IMR-90 (cell line): ENCODE data around the gene USP54. TPM values are rescaled to one million over a fixed set of nuclear protein-coding genes. Genes with fewer than 3 reads are reported as not detected.

ENCODE experiments used
- ATAC-seq: fragments of 200-7000 bp; cut with Tn5 transposase; 2 replicates; pipeline ENCODE4 v1.9.1; 2020; ENCODE audit warnings: low read depth, mild to moderate bottlenecking, moderate library complexity
- BruUV-seq: library from RNA; stranded (reverse); fragments of 400-500 nt; replicated peaks from 2 replicates; lab custom pipeline; 2021; lab: Mats Ljungman, UMichigan
- CTCF ChIA-PET: fragments of 300-600 bp; formaldehyde crosslinking; extraction: SDS; loops from one replicate; lab custom pipeline; 2021; ENCODE audit warnings: antibody characterized with exemption; lab: Yijun Ruan, JAX
- POLR2A ChIA-PET: fragments of 300-600 bp; sonication (Branson Sonifier 250); formaldehyde crosslinking; loops from one replicate; lab custom pipeline; 2022; ENCODE audit warnings: antibody characterized with exemption; ENCODE audit not compliant: unreplicated experiment; lab: Charles Lee
- DNase-seq: peaks from one replicate; pipeline ENCODE4 v3.0.0; 2013
- H2AFZ ChIP-seq: replicated peaks from 2 replicates; pipeline ENCODE3; 2013; ENCODE audit warnings: low read length, mild to moderate bottlenecking; ENCODE audit not compliant: poor library complexity
- H2AK5ac ChIP-seq: 2 replicates; pipeline ENCODE4 v1.6.1; 2013; ENCODE audit warnings: low read depth, low read length, inconsistent platforms
- H2AK9ac ChIP-seq: replicated peaks from 2 replicates; pipeline ENCODE3; 2013; ENCODE audit warnings: mild to moderate bottlenecking, low read depth, low read length, moderate library complexity; ENCODE audit not compliant: poor library complexity
- H2BK120ac ChIP-seq: 2 replicates; pipeline ENCODE4 v1.6.1; 2013; ENCODE audit warnings: low read depth, low read length, inconsistent platforms
- H2BK15ac ChIP-seq: 3 replicates; pipeline ENCODE4 v1.6.1; 2013; ENCODE audit warnings: low read depth, low read length, inconsistent platforms
- H2BK20ac ChIP-seq: 2 replicates; pipeline ENCODE4 v1.6.1; 2013; ENCODE audit warnings: low read depth, mild to moderate bottlenecking, inconsistent platforms, low read length, moderate library complexity
- H2BK5ac ChIP-seq: 2 replicates; pipeline ENCODE4 v1.6.1; 2013; ENCODE audit warnings: mild to moderate bottlenecking, low read depth, low read length, inconsistent platforms; ENCODE audit not compliant: poor library complexity, severe bottlenecking
- H3K14ac ChIP-seq: replicated peaks from 2 replicates; pipeline ENCODE4 v1.6.1; 2013; ENCODE audit warnings: low read depth, low read length, inconsistent platforms
- H3K18ac ChIP-seq: 2 replicates; pipeline ENCODE4 v1.6.1; 2013; ENCODE audit warnings: low read depth, low read length, control low read depth
- H3K23ac ChIP-seq: 2 replicates; pipeline ENCODE4 v1.6.1; 2013; ENCODE audit warnings: low read depth, low read length, inconsistent platforms
- H3K27ac ChIP-seq: 2 replicates; pipeline ENCODE4 v1.5.1; 2013; ENCODE audit warnings: mild to moderate bottlenecking, control low read depth, low read length; ENCODE audit not compliant: insufficient read depth
- H3K27me3 ChIP-seq: 2 replicates; pipeline ENCODE4 v1.6.1; 2013; ENCODE audit warnings: low read length; ENCODE audit not compliant: control insufficient read depth, insufficient read depth
- H3K36me3 ChIP-seq: 2 replicates; pipeline ENCODE4 v1.6.1; 2013; ENCODE audit warnings: low read length, mixed read lengths; ENCODE audit not compliant: control insufficient read depth, insufficient read depth
- H3K4ac ChIP-seq: 2 replicates; pipeline ENCODE4 v1.6.1; 2013; ENCODE audit warnings: low read depth, low read length, inconsistent platforms
- H3K4me1 ChIP-seq: 2 replicates; pipeline ENCODE4 v1.6.1; 2013; ENCODE audit warnings: low read length, mixed read lengths; ENCODE audit not compliant: control insufficient read depth, insufficient read depth
- H3K4me2 ChIP-seq: 2 replicates; pipeline ENCODE4 v1.6.1; 2013; ENCODE audit warnings: low read depth, mild to moderate bottlenecking, control low read depth, low read length, moderate library complexity
- H3K4me3 ChIP-seq: 2 replicates; pipeline ENCODE4 v1.5.1; 2013; ENCODE audit warnings: low read depth, mild to moderate bottlenecking, control low read depth, low read length, moderate library complexity; ENCODE audit not compliant: insufficient read depth
- H3K56ac ChIP-seq: 2 replicates; pipeline ENCODE4 v1.6.1; 2013; ENCODE audit warnings: low read length, inconsistent platforms; ENCODE audit not compliant: insufficient read depth; ENCODE audit errors: extremely low read depth
- H3K79me1 ChIP-seq, 2 experiments: 2 replicates each; pipeline ENCODE4 v1.6.1; 2013; ENCODE audit warnings: low read length in 2 of 2, inconsistent platforms in 1 of 2, low read depth in 1 of 2
- H3K9ac ChIP-seq: 2 replicates; pipeline ENCODE4 v1.6.1; 2013; ENCODE audit warnings: low read depth, low read length, control low read depth
- H3K9me1 ChIP-seq: 2 replicates; pipeline ENCODE4 v1.6.1; 2013; ENCODE audit warnings: low read length, inconsistent platforms; ENCODE audit not compliant: insufficient read depth
- H3K9me3 ChIP-seq: 2 replicates; pipeline ENCODE4 v1.6.1; 2013; ENCODE audit warnings: low read length; ENCODE audit not compliant: control insufficient read depth, insufficient read depth
- H4K20me1 ChIP-seq: 2 replicates; pipeline ENCODE4 v1.6.1; 2013; ENCODE audit warnings: low read length, inconsistent platforms; ENCODE audit not compliant: insufficient read depth
- H4K5ac ChIP-seq: 2 replicates; pipeline ENCODE4 v1.6.1; 2013; ENCODE audit warnings: mild to moderate bottlenecking, low read depth, low read length, control low read depth
- H4K8ac ChIP-seq, 2 experiments: 2 replicates each; pipeline ENCODE4 v1.6.1; 2013; ENCODE audit warnings: low read depth in 2 of 2, low read length in 2 of 2, control low read depth in 1 of 2, inconsistent platforms in 1 of 2
- H4K91ac ChIP-seq: 2 replicates; pipeline ENCODE4 v1.6.1; 2013; ENCODE audit warnings: low read depth, low read length, inconsistent platforms; ENCODE audit not compliant: insufficient read depth
- BHLHE40 ChIP-seq: fragments of 150-350 bp; IDR thresholded peaks from 2 replicates; pipeline ENCODE4 v1.6.1; 2016; ENCODE audit warnings: mild to moderate bottlenecking, low read depth, low read length
- CEBPB ChIP-seq: IDR thresholded peaks from 2 replicates; pipeline ENCODE4 v1.6.1; 2012; ENCODE audit warnings: low read depth, low read length, improper control_type of control experiment
- CTCF ChIP-seq: conservative IDR thresholded peaks from 2 replicates; pipeline ENCODE4 v1.5.1; 2012; ENCODE audit warnings: mild to moderate bottlenecking, low read depth, low read length, improper control_type of control experiment
- MAFK ChIP-seq: IDR thresholded peaks from 2 replicates; pipeline ENCODE4 v1.6.1; 2012; ENCODE audit warnings: low read depth, low read length, improper control_type of control experiment
- MXI1 ChIP-seq: IDR thresholded peaks from 2 replicates; pipeline ENCODE4 v1.6.1; 2012; ENCODE audit warnings: low read depth, mild to moderate bottlenecking, low read length, moderate library complexity, borderline replicate concordance
- NFE2L2 ChIP-seq: fragments of 150-350 bp; IDR thresholded peaks from 2 replicates; pipeline ENCODE4 v1.6.1; 2016; ENCODE audit warnings: low read depth, mild to moderate bottlenecking, low read length
- POLR2A ChIP-seq: IDR thresholded peaks from 2 replicates; pipeline ENCODE4 v1.6.1; 2012; ENCODE audit warnings: mild to moderate bottlenecking, low read depth, low read length
- RCOR1 ChIP-seq: IDR thresholded peaks from 2 replicates; pipeline ENCODE4 v1.6.1; 2012; ENCODE audit warnings: mild to moderate bottlenecking, low read length, improper control_type of control experiment; ENCODE audit not compliant: insufficient replicate concordance
- USF2 ChIP-seq: fragments of 150-350 bp; IDR thresholded peaks from 2 replicates; pipeline ENCODE4 v1.6.1; 2017; ENCODE audit warnings: mild to moderate bottlenecking, antibody characterized with exemption, low read length, low read depth
- WGBS, 2 experiments: methylation state at CpG; one replicate each; pipeline versions ENCODE4 v1.1.5 to v1.1.7; 2013; ENCODE audit warnings: missing lambda C conversion rate in 2 of 2; ENCODE audit not compliant: insufficient read length in 1 of 2; ENCODE audit errors: extremely low coverage in 2 of 2; 5-methylcytosine and 5-hydroxymethylcytosine counted together
- dilution Hi-C: fragments of 300-500 bp; cut with HindIII; formaldehyde crosslinking; loops from one replicate; pipeline ENCODE4 v1.14.3; 2018; ENCODE audit warnings: low sequenced_read_pairs; ENCODE audit not compliant: unreplicated experiment
- in situ Hi-C: fragments of 300-500 bp; cut with MboI; formaldehyde crosslinking; loops from 3 replicates; pipeline ENCODE4 v1.14.3; 2019; ENCODE audit warnings: low sequenced_read_pairs, inconsistent platforms, mixed read lengths
- intact Hi-C: fragments of 100-400 bp; cut with micrococcal nuclease; formaldehyde crosslinking; loops from 2 replicates; pipeline ENCODE4 v1.10.0; 2022
- polyA plus RNA-seq, 3 experiments: library from polyadenylated mRNA; depleted of rRNA; stranded (reverse); fragments of >200 nt; gene quantifications; 2 replicates each; pipeline ENCODE4 v1.2.3, GENCODE V29; 2012; ENCODE audit warnings: low replicate concordance in 1 of 3
- total RNA-seq: library from RNA; depleted of rRNA; stranded (reverse); fragments of >200 nt; gene quantifications from 2 replicates; pipeline ENCODE4 v1.2.3, GENCODE V29; 2012

The USP54 gene
- total and polyA plus RNA-seq, 2 of the 4 experiments (the other 2 are of a cell fraction): 4.0 to 7.9 TPM

- Histone ChIP-seq H3K4me2 (no peak overlapping the region), H3K4me1 (no peaks in the 10 kb centered on the region), H3K4ac (no peak overlapping the region), H4K91ac (no peak overlapping the region), H2BK20ac (no peak overlapping the region), H3K56ac (no peak overlapping the region), H3K79me1 (no peaks in the 10 kb centered on the region; a peak in 2 of 4 replicates), H2BK15ac (no peak overlapping the region), H3K9me1 (no peaks in the 10 kb centered on the region), H4K8ac (no peak overlapping the region), H2BK120ac (no peak overlapping the region), H3K9ac (no peak overlapping the region), H3K14ac (no peak overlapping the region), H3K27me3 (no peaks in the 10 kb centered on the region), H3K27ac (no peak overlapping the region), H3K18ac (no peak overlapping the region), H3K36me3 (peaks cover 17% of the 10 kb centered on the region), H2AFZ (no peak overlapping the region), H4K5ac (no peak overlapping the region), H4K20me1 (no peaks in the 10 kb centered on the region), H3K9me3 (no peaks in the 10 kb centered on the region), H3K4me3 (no peak overlapping the region), H2BK5ac (no peak overlapping the region), H2AK9ac (no peak overlapping the region), H3K23ac (no peak overlapping the region), H2AK5ac (no peak overlapping the region)
- DNase-seq: no peak
- no peak for ATAC-seq
- in situ Hi-C loops: no loop called here
- POLR2A ChIA-PET: no interaction called here
- BruUV-seq: no TSS peak
- TF ChIP-seq CEBPB (no peak), NFE2L2 (no peak), CTCF (no peak), MXI1 (no peak), MAFK (no peak), POLR2A (no peak), BHLHE40 (no peak), RCOR1 (no peak), USF2 (no peak)
- dilution Hi-C loops: no loop called here
- intact Hi-C loops: no loop called here
- WGBS, 2 experiments: no CpG with 5 or more reads among the region's 2 CpGs
- CTCF ChIA-PET: no interaction called here
Observed at GRCh38 chr10:73465978-73466726, 125.0 kb downstream of the USP54 start.
